PFSK-1 (cell line): ENCODE measurements around the gene NUP210L.

Experiments used
- FOXP2 ChIP-seq: optimal IDR thresholded peaks from 2 replicates; pipeline ENCODE3; 2011; ENCODE audit warnings: borderline replicate concordance, control low read depth, inconsistent platforms; ENCODE audit not compliant: insufficient read depth; ENCODE audit errors: extremely low read length, extremely low read depth
- POLR2AphosphoS5 ChIP-seq: IDR thresholded peaks from 2 replicates; pipeline ENCODE4 v1.6.1; 2012; ENCODE audit warnings: low read depth, mild to moderate bottlenecking, control low read depth, low read length, moderate library complexity
- REST ChIP-seq, 2 experiments: IDR thresholded peaks; 2 replicates each; pipeline versions ENCODE4 v1.6.1 to v1.8.0; 2011 to 2012; ENCODE audit warnings: low read depth in 2 of 2, low read length in 2 of 2, control low read depth in 1 of 2, inconsistent platforms in 1 of 2, mild to moderate bottlenecking in 1 of 2, moderate library complexity in 1 of 2; ENCODE audit not compliant: insufficient read depth in 1 of 2
- SIN3A ChIP-seq: IDR thresholded peaks from 2 replicates; pipeline ENCODE4 v1.6.1; 2012; ENCODE audit warnings: mild to moderate bottlenecking, low read length, moderate library complexity, borderline replicate concordance; ENCODE audit not compliant: insufficient read depth
- TAF1 ChIP-seq: IDR thresholded peaks from 2 replicates; pipeline ENCODE4 v1.6.1; 2012; ENCODE audit warnings: low read length, control low read depth, borderline replicate concordance; ENCODE audit not compliant: insufficient read depth

Gene NUP210L

GRCh38 chr1:154014154-154014907 is 140.5 kb downstream of the NUP210L start:
- TF ChIP-seq REST (IDR thresholded peaks at IDR 0.05; ENCODE audit: insufficient read depth in 1 of 2, low read depth in 2 of 2, low read length in 2 of 2) (no peak), TAF1 (no peak), POLR2AphosphoS5 (no peak), SIN3A (no peak), FOXP2 (no peak)

DNA sequence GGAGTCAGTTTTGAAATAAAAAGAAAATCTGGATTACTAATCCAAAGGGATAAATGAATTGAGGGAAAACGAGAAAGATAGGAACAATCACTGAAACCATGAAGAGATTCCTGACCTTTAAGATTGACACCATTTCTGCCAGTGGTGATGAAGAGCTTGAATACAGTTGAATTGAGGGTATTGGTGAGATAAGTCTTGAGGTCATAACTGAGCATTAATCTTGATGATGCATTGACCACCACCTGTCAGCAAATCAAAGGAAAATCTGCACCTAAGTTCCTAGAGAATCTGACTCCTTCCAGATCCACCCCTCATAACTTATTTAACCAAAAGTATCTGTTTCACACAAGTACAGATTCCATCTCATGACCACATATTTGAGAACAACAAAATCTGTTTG is 142.7 kb downstream of the NUP210L start:
- TF ChIP-seq REST (IDR thresholded peaks at IDR 0.05; ENCODE audit: insufficient read depth in 1 of 2, low read depth in 2 of 2, low read length in 2 of 2): no peak
- no peak for TF ChIP-seq FOXP2
- no peak for TF ChIP-seq SIN3A
- no peak for TF ChIP-seq POLR2AphosphoS5
- TF ChIP-seq TAF1: no peak

DNA sequence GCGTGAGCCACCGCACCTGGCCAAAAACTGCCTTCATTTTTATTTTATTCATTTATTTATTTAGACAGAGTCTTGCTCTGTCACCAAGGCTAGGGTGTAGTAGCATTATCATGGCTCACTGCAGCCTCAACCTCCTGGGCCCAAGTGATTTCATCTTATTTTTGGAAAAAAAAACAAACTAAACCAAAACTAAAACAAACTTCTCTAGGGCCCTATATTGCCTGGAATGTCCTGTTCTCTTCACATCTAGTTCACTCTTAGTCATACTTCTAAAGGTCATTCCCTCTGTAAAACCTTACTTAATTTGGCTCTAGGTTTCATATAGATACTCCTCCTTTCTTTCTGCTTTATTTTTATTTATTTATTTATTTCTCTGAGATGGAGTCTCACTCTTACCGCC is 148.7 kb downstream of the NUP210L start:
- no peak for TF ChIP-seq POLR2AphosphoS5
- no peak for TF ChIP-seq FOXP2
- no peak for TF ChIP-seq TAF1
- no peak for TF ChIP-seq SIN3A
- TF ChIP-seq REST (IDR thresholded peaks at IDR 0.05; ENCODE audit: insufficient read depth in 1 of 2, low read depth in 2 of 2, low read length in 2 of 2): no peak

GRCh38 chr1:154000420-154000819 is 154.5 kb downstream of the NUP210L start:
- TF ChIP-seq REST (IDR thresholded peaks at IDR 0.05; ENCODE audit: insufficient read depth in 1 of 2, low read depth in 2 of 2, low read length in 2 of 2): no peak
- no peak for TF ChIP-seq SIN3A
- no peak for TF ChIP-seq POLR2AphosphoS5
- no peak for TF ChIP-seq TAF1
- TF ChIP-seq FOXP2: no peak
